K562 (cell line): ENCODE measurements around the gene LRIT3. TPM values are rescaled to one million over a fixed set of nuclear protein-coding genes. Genes with fewer than 3 reads are reported as not detected.

Experiments used
- ETV6 ChIP-seq, 3 experiments: fragments of 150-350 bp in 1 of 3; sonication (generic) in 1 of 3; formaldehyde crosslinking in 1 of 3; IDR thresholded peaks; 2 replicates each; pipeline versions ENCODE4 v1.6.1 to v1.8.0; 2014 to 2022; ENCODE audit warnings: borderline replicate concordance in 2 of 3, low read depth in 2 of 3, antibody characterized with exemption in 1 of 3, low read length in 1 of 3, mild to moderate bottlenecking in 1 of 3, missing genetic modification reagents in 1 of 3
- GABPB1 ChIP-seq: sonication (generic); formaldehyde crosslinking; IDR thresholded peaks from 2 replicates; pipeline ENCODE4 v1.8.0; 2022; ENCODE audit warnings: mild to moderate bottlenecking, missing genetic modification reagents
- GATAD2B ChIP-seq: fragments of 450-650 bp; IDR thresholded peaks from 2 replicates; pipeline ENCODE4 v1.6.1; 2017; ENCODE audit warnings: mild to moderate bottlenecking, borderline replicate concordance
- MBD2 ChIP-seq: sonication (generic); IDR thresholded peaks from 2 replicates; pipeline ENCODE4 v1.6.1; 2016; ENCODE audit warnings: low read depth, borderline replicate concordance
- NFE2 ChIP-seq: IDR thresholded peaks from 2 replicates; pipeline ENCODE4 v1.6.1; 2014; ENCODE audit warnings: antibody characterized with exemption, low read depth
- PCBP1 ChIP-seq: fragments of 200-400 bp; formaldehyde crosslinking; IDR thresholded peaks from 2 replicates; pipeline ENCODE4 v1.6.1; 2018; ENCODE audit warnings: mild to moderate bottlenecking, low read depth, low read length; ENCODE audit not compliant: poor library complexity, severe bottlenecking
- RBM39 ChIP-seq: fragments of 200-400 bp; formaldehyde crosslinking; optimal IDR thresholded peaks from 2 replicates; pipeline ENCODE3; 2018; ENCODE audit warnings: low read depth, low read length
- RHOXF2B ChIP-seq: fragments of 250-450 bp; sonication (Bioruptor Pico); conservative IDR thresholded peaks from 2 replicates; pipeline ENCODE4 v1.5.1; 2021
- ZNF696 ChIP-seq: fragments of 250-450 bp; sonication (Bioruptor Pico); conservative IDR thresholded peaks from 2 replicates; pipeline ENCODE4 v1.4.0; 2020; ENCODE audit warnings: mild to moderate bottlenecking, moderate library complexity
- ZSCAN32 ChIP-seq: fragments of 450-650 bp; formaldehyde crosslinking; IDR thresholded peaks from 2 replicates; pipeline ENCODE4 v1.4.0; 2020; ENCODE audit warnings: mild to moderate bottlenecking, moderate library complexity
- polyA plus RNA-seq, 8 experiments: library from polyadenylated mRNA; depleted of rRNA in 4 of 8; stranded (reverse) in 5 of 8; unstranded in 3 of 8; fragments of >200 nt; fragmentation: Nextera tagmentation in 2 of 8; fragmentation: Illumina TruSeq in 1 of 8; extraction: Ambion mirVana in 2 of 8; extraction: Trizol in 1 of 8; gene quantifications; 2 replicates each; pipeline versions ENCODE4 v1.2.1 to v1.2.3, GENCODE V29; 2011 to 2014; ENCODE audit warnings: inconsistent platforms in 1 of 8, missing spikeins in 1 of 8
- total RNA-seq, 7 experiments: library from RNA; depleted of rRNA in 6 of 7; stranded (reverse); fragments of >200 nt in 6 of 7; fragmentation: Illumina TruSeq in 2 of 7; extraction: Trizol in 2 of 7; gene quantifications; 2 replicates each; pipeline versions ENCODE4 v1.2.1 to v1.2.3, GENCODE V29; 2011 to 2021; ENCODE audit warnings: low replicate concordance in 1 of 7
- TF ChIP-seq, protein P1 (sequence below): sonication (generic); formaldehyde crosslinking; IDR thresholded peaks from 2 replicates; pipeline ENCODE4 v1.8.0; 2023; ENCODE audit warnings: missing genetic modification reagents, mild to moderate bottlenecking, borderline replicate concordance
- TF ChIP-seq, protein P2 (sequence below): fragments of 250-450 bp; sonication (Bioruptor Pico); IDR thresholded peaks from 2 replicates; pipeline ENCODE4 v1.9.0; 2021; ENCODE audit warnings: mild to moderate bottlenecking, inconsistent platforms
- TF ChIP-seq, protein P3 (sequence below), 2 experiments: fragments of 450-650 bp in 1 of 2; sonication (generic) in 1 of 2; formaldehyde crosslinking; conservative IDR thresholded peaks; 2 replicates each; pipeline versions ENCODE4 v1.4.0 to v1.8.1; 2020 to 2022; ENCODE audit warnings: mild to moderate bottlenecking in 1 of 2, missing genetic modification reagents in 1 of 2

LRIT3 gene
- total and polyA plus RNA-seq, 9 of the 15 experiments (the other 6 are each of a cell fraction or from before 2014, with no cell fraction given), result 0.04 to 0.10 (median 0.04) TPM; not detected in 4

GRCh38 chr4:109915385-109916026, 67.6 kb downstream of the LRIT3 start (continued):
- TF ChIP-seq, protein P1, sequence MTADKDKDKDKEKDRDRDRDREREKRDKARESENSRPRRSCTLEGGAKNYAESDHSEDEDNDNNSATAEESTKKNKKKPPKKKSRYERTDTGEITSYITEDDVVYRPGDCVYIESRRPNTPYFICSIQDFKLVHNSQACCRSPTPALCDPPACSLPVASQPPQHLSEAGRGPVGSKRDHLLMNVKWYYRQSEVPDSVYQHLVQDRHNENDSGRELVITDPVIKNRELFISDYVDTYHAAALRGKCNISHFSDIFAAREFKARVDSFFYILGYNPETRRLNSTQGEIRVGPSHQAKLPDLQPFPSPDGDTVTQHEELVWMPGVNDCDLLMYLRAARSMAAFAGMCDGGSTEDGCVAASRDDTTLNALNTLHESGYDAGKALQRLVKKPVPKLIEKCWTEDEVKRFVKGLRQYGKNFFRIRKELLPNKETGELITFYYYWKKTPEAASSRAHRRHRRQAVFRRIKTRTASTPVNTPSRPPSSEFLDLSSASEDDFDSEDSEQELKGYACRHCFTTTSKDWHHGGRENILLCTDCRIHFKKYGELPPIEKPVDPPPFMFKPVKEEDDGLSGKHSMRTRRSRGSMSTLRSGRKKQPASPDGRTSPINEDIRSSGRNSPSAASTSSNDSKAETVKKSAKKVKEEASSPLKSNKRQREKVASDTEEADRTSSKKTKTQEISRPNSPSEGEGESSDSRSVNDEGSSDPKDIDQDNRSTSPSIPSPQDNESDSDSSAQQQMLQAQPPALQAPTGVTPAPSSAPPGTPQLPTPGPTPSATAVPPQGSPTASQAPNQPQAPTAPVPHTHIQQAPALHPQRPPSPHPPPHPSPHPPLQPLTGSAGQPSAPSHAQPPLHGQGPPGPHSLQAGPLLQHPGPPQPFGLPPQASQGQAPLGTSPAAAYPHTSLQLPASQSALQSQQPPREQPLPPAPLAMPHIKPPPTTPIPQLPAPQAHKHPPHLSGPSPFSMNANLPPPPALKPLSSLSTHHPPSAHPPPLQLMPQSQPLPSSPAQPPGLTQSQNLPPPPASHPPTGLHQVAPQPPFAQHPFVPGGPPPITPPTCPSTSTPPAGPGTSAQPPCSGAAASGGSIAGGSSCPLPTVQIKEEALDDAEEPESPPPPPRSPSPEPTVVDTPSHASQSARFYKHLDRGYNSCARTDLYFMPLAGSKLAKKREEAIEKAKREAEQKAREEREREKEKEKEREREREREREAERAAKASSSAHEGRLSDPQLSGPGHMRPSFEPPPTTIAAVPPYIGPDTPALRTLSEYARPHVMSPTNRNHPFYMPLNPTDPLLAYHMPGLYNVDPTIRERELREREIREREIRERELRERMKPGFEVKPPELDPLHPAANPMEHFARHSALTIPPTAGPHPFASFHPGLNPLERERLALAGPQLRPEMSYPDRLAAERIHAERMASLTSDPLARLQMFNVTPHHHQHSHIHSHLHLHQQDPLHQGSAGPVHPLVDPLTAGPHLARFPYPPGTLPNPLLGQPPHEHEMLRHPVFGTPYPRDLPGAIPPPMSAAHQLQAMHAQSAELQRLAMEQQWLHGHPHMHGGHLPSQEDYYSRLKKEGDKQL (CRISPR knock-in tag), result no peak
- TF ChIP-seq, protein P2, sequence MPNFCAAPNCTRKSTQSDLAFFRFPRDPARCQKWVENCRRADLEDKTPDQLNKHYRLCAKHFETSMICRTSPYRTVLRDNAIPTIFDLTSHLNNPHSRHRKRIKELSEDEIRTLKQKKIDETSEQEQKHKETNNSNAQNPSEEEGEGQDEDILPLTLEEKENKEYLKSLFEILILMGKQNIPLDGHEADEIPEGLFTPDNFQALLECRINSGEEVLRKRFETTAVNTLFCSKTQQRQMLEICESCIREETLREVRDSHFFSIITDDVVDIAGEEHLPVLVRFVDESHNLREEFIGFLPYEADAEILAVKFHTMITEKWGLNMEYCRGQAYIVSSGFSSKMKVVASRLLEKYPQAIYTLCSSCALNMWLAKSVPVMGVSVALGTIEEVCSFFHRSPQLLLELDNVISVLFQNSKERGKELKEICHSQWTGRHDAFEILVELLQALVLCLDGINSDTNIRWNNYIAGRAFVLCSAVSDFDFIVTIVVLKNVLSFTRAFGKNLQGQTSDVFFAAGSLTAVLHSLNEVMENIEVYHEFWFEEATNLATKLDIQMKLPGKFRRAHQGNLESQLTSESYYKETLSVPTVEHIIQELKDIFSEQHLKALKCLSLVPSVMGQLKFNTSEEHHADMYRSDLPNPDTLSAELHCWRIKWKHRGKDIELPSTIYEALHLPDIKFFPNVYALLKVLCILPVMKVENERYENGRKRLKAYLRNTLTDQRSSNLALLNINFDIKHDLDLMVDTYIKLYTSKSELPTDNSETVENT, result no peak
- TF ChIP-seq, protein P3, sequence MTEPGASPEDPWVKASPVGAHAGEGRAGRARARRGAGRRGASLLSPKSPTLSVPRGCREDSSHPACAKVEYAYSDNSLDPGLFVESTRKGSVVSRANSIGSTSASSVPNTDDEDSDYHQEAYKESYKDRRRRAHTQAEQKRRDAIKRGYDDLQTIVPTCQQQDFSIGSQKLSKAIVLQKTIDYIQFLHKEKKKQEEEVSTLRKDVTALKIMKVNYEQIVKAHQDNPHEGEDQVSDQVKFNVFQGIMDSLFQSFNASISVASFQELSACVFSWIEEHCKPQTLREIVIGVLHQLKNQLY (CRISPR knock-in tag; conservative IDR thresholded peaks at IDR 0.05), result no peak
- TF ChIP-seq RBM39, result no peak
- TF ChIP-seq ETV6 (IDR thresholded peaks at IDR 0.05; ENCODE audit: borderline replicate concordance in 1 of 2, low read depth in 2 of 2, low read length in 1 of 2), result no peak
- TF ChIP-seq ETV6 (CRISPR knock-in tag; IDR thresholded peaks at IDR 0.05; ENCODE audit: borderline replicate concordance), result no peak
- no peak for TF ChIP-seq PCBP1
- no peak for TF ChIP-seq GABPB1 (CRISPR knock-in tag)
- TF ChIP-seq RHOXF2B (CRISPR knock-in tag), result no peak
- TF ChIP-seq NFE2, result peak; percentile 30; the same call in 1 of the 2 replicates
- TF ChIP-seq ZSCAN32 (CRISPR knock-in tag), result no peak
- TF ChIP-seq ZNF696 (CRISPR knock-in tag), result no peak
- no peak for TF ChIP-seq MBD2
- no peak for TF ChIP-seq GATAD2B
